Measurements from ENCODE around the gene KLHL3. TPM values are rescaled to one million over a fixed set of nuclear protein-coding genes. Genes with fewer than 3 reads are reported as not detected.
"Not testable (repeated sequence)": the region's sequence is repeated elsewhere in the genome, so short reads cannot be mapped to it uniquely, and the experiment has no call there.

KLHL3 gene
- polyA plus RNA-seq, 6 donors from 2014 or later, result 0.09 to 2.7 (median 0.97) TPM

GRCh38 chr5:137665678-137666460, 70.0 kb downstream of the KLHL3 start:
- H3K27ac Mint-ChIP-seq, result peak overlapping the region in 1 of 6 donors; percentile 22
- peak; percentile 5 for DNase-seq
- H3K36me3 Mint-ChIP-seq, result no peaks in the 10 kb centered on the region
- peaks cover 0 to 13% (median 10%) of the 10 kb centered on the region in 3 donors for H3K4me1 Mint-ChIP-seq
- no peak overlapping the region for H3K4me3 Mint-ChIP-seq
- peak; percentile 95 to 100 for ATAC-seq (ENCODE audit: low read depth in 2 of 2)
- H3K27me3 Mint-ChIP-seq, result no peaks in the 10 kb centered on the region
- H3K9me3 Mint-ChIP-seq, result no peaks in the 10 kb centered on the region

GRCh38 chr5:137660349-137660817, 75.5 kb downstream of the KLHL3 start:
- no peaks in the 10 kb centered on the region for H3K36me3 Mint-ChIP-seq
- DNase-seq (peak; percentile 34), ATAC-seq (ENCODE audit: low read depth in 2 of 2) (peak; percentile 57 to 76)
- no peak overlapping the region for H3K4me3 Mint-ChIP-seq
- peak overlapping the region in 1 of 6 donors; percentile 14 for H3K27ac Mint-ChIP-seq
- peaks cover 0 to 6% (median 5%) of the 10 kb centered on the region in 3 donors for H3K4me1 Mint-ChIP-seq
- H3K9me3 Mint-ChIP-seq, result no peaks in the 10 kb centered on the region
- no peaks in the 10 kb centered on the region for H3K27me3 Mint-ChIP-seq

DNA sequence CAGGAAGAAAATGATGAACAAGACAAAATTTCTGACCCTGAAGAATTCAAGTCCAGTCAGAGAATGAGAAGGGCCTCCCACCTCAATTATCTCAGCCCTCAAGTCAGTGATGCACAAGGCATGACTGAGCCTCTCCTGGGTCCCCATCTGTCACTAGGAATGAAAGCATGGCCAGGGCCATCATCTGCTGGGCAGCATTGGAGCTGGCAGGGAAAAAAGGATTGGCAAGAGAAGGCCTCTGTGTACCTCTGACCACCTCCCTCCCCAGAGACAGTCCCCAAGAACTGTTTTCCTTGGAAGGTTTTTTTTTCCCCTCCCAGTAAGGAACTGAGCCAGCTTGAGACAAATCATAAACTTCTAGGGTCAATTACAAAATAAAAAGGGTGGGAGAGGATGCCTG, 76.7 kb downstream of the KLHL3 start:
- H3K9me3 Mint-ChIP-seq, result no peaks in the 10 kb centered on the region
- H3K27ac Mint-ChIP-seq, result no peak overlapping the region
- no peak for DNase-seq
- H3K4me3 Mint-ChIP-seq, result no peak overlapping the region
- H3K36me3 Mint-ChIP-seq, result no peaks in the 10 kb centered on the region
- H3K27me3 Mint-ChIP-seq, result no peaks in the 10 kb centered on the region
- no peak for ATAC-seq (ENCODE audit: low read depth in 2 of 2)
- H3K4me1 Mint-ChIP-seq, result peaks cover 0 to 6% (median 5%) of the 10 kb centered on the region in 3 donors

DNA sequence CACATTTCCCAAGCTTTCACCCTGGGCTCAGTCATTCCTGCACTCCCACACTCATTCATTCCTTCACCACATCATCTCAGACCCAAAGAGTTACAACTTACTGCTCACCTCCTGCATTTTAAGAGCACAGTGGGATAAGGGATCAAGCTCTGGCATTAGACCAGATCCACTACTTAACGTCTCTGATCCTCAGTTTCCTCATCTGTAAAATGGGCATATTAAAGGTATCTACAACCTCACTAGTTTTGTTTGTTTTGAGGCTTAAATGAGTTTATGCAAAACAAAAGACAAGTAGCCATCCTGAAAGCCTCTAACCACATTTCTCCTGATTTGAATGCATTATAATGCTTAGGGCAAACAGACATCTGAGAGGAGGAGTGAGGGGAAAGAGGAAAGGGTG, 77.6 kb downstream of the KLHL3 start:
- ATAC-seq (ENCODE audit: low read depth in 2 of 2) (no peak), DNase-seq (no peak)
- no peaks in the 10 kb centered on the region for H3K9me3 Mint-ChIP-seq
- H3K36me3 Mint-ChIP-seq, result no peaks in the 10 kb centered on the region
- H3K4me1 Mint-ChIP-seq, result peaks cover 0 to 6% (median 5%) of the 10 kb centered on the region in 3 donors
- H3K27me3 Mint-ChIP-seq, result no peaks in the 10 kb centered on the region
- no peak overlapping the region for H3K4me3 Mint-ChIP-seq
- peak overlapping the region in 1 of 6 donors; percentile 16 for H3K27ac Mint-ChIP-seq

GRCh38 chr5:137657073-137657472, 78.8 kb downstream of the KLHL3 start:
- Mint-ChIP-seq H3K4me1 (peaks cover 0 to 6% (median 5%) of the 10 kb centered on the region in 3 donors), H3K27me3 (no peaks in the 10 kb centered on the region), H3K9me3 (no peaks in the 10 kb centered on the region), H3K36me3 (no peaks in the 10 kb centered on the region), H3K27ac (peak overlapping the region in 1 of 6 donors; percentile 6), H3K4me3 (no peak overlapping the region)
- DNase-seq, result no peak
- ATAC-seq (ENCODE audit: low read depth in 2 of 2), result no peak

GRCh38 chr5:137656558-137656957, 79.3 kb downstream of the KLHL3 start:
- Mint-ChIP-seq H3K4me1 (peaks cover 0 to 6% (median 5%) of the 10 kb centered on the region in 3 donors), H3K9me3 (no peaks in the 10 kb centered on the region), H3K4me3 (no peak overlapping the region), H3K36me3 (no peaks in the 10 kb centered on the region), H3K27ac (no peak overlapping the region), H3K27me3 (no peaks in the 10 kb centered on the region)
- DNase-seq (no peak), ATAC-seq (ENCODE audit: low read depth in 2 of 2) (no peak)

GRCh38 chr5:137651022-137651421, 84.9 kb downstream of the KLHL3 start:
- Mint-ChIP-seq H3K4me3 (no peak overlapping the region), H3K27me3 (no peaks in the 10 kb centered on the region), H3K9me3 (peaks cover 0 to 3% (median 0%) of the 10 kb centered on the region in 7 donors), H3K27ac (peak overlapping the region in 1 of 6 donors; percentile 38), H3K4me1 (no peaks in the 10 kb centered on the region), H3K36me3 (peaks cover 0 to 4% of the 10 kb centered on the region in 2 donors)
- DNase-seq (no peak), ATAC-seq (ENCODE audit: low read depth in 2 of 2) (no peak)

DNA sequence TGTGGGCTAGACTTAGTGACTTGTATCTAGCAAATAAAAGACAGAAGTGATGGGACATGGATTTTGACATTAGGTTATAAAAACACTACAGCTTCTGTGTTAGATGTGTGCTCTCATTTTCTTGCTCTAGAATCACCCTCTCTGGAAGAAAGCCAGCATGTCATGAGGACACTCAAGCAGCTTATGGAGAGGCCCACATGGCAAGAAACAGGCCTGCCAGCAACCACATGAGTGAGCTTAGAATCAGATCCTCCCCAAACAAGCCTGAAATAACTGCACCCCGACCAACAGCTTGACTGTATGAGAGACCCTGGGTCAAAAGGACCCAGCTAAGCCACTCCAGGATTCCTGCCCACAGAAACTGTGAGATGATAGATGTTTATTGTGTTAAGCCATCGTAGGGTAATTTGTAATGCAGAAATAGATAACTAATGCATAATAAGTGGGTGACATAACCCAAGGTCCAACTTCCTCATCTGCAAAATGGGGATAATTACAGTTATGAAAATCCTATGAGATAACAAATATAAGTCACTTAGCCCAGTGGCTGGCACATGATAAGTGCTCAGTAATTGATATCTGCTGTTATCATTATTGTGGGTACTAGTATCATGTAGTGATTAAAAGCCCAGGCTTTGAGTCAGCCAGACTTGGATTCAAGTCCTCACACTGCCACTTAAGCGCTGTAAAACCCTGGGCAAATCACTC, 86.5 kb downstream of the KLHL3 start:
- Mint-ChIP-seq H3K4me3 (no peak overlapping the region), H3K36me3 (peaks cover 5 to 6% of the 10 kb centered on the region in 2 donors), H3K4me1 (no peaks in the 10 kb centered on the region), H3K9me3 (peaks cover 0 to 18% (median 2%) of the 10 kb centered on the region in 7 donors), H3K27me3 (no peaks in the 10 kb centered on the region), H3K27ac (peak overlapping the region in 1 of 6 donors; percentile 66)
- ATAC-seq (ENCODE audit: low read depth in 2 of 2) (no peak), DNase-seq (no peak)

GRCh38 chr5:137648361-137648760, 87.5 kb downstream of the KLHL3 start:
- peaks cover 0 to 18% (median 2%) of the 10 kb centered on the region in 7 donors for H3K9me3 Mint-ChIP-seq
- no peak for ATAC-seq (ENCODE audit: low read depth in 2 of 2)
- H3K4me3 Mint-ChIP-seq, result no peak overlapping the region
- peaks cover 5 to 6% of the 10 kb centered on the region in 2 donors for H3K36me3 Mint-ChIP-seq
- no peak overlapping the region for H3K27ac Mint-ChIP-seq
- no peaks in the 10 kb centered on the region for H3K27me3 Mint-ChIP-seq
- DNase-seq, result no peak
- no peaks in the 10 kb centered on the region for H3K4me1 Mint-ChIP-seq

DNA sequence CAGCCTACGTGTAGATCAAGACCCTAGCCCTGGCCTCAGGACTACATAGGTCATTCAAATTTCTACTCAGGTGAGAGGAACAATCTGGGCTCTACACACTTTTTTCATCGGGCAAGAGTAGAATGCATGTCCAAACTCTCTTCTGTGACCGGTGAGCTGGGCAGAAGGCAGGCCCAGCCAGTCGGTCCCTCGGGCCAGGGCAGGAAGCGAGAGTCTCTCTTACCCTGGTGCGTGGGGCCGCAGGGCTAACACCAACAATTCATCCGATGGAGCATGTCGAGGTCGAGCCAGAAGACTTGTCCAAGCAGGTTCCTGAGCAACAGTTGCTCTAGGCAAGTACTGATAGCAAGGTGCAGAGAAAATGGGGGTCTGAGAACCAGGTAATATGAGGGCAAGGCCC, 88.5 kb downstream of the KLHL3 start:
- peaks cover 5 to 6% of the 10 kb centered on the region in 2 donors for H3K36me3 Mint-ChIP-seq
- no peak for ATAC-seq (ENCODE audit: low read depth in 2 of 2)
- H3K27me3 Mint-ChIP-seq, result no peaks in the 10 kb centered on the region
- DNase-seq, result no peak
- no peak overlapping the region for H3K4me3 Mint-ChIP-seq
- H3K9me3 Mint-ChIP-seq, result peaks cover 0 to 18% (median 2%) of the 10 kb centered on the region in 7 donors
- H3K27ac Mint-ChIP-seq, result no peak overlapping the region
- H3K4me1 Mint-ChIP-seq, result no peaks in the 10 kb centered on the region

GRCh38 chr5:137646761-137647160, 89.1 kb downstream of the KLHL3 start:
- DNase-seq (no peak), ATAC-seq (ENCODE audit: low read depth in 2 of 2) (no peak)
- peaks cover 0 to 18% (median 2%) of the 10 kb centered on the region in 7 donors for H3K9me3 Mint-ChIP-seq
- H3K36me3 Mint-ChIP-seq, result peaks cover 5 to 6% of the 10 kb centered on the region in 2 donors
- no peak overlapping the region for H3K27ac Mint-ChIP-seq
- no peaks in the 10 kb centered on the region for H3K27me3 Mint-ChIP-seq
- no peaks in the 10 kb centered on the region for H3K4me1 Mint-ChIP-seq
- no peak overlapping the region for H3K4me3 Mint-ChIP-seq

- H3K27ac Mint-ChIP-seq; H3K4me3 Mint-ChIP-seq; H3K27me3 Mint-ChIP-seq; H3K36me3 Mint-ChIP-seq; H3K4me1 Mint-ChIP-seq; ATAC-seq (ENCODE audit: low read depth in 2 of 2); DNase-seq: not testable (repeated sequence)
- peaks cover 0 to 18% (median 2%) of the 10 kb centered on the region in 7 donors for H3K9me3 Mint-ChIP-seq
These were observed 92.8 kb downstream of the KLHL3 start for GRCh38 chr5:137643081-137643480.

DNA sequence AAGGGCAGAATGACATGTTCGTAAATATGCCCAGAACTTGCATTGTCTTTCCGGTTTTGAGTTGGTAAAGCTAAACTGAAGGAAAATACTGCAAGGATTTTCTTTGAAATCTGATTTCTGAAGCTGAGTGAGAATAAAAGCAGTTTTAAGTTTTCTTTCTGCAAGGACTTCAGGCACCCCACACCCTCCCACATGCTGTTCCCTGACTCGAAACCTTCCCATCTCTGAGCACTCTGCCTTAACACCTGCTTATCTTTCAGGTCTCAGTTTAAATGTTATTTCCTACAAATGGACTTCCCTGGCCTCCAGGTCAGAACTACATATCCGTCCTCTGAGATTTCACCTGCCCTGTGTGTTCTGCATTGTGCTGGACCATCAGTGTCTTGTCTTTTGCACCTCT, 93.8 kb downstream of the KLHL3 start:
- DNase-seq (no peak), ATAC-seq (ENCODE audit: low read depth in 2 of 2) (no peak)
- Mint-ChIP-seq H3K4me3 (no peak overlapping the region), H3K27me3 (no peaks in the 10 kb centered on the region), H3K36me3 (peaks cover 5 to 18% of the 10 kb centered on the region in 2 donors), H3K27ac (peak overlapping the region in 1 of 6 donors; percentile 56), H3K9me3 (peaks cover 0 to 18% (median 2%) of the 10 kb centered on the region in 7 donors), H3K4me1 (no peaks in the 10 kb centered on the region)

DNA sequence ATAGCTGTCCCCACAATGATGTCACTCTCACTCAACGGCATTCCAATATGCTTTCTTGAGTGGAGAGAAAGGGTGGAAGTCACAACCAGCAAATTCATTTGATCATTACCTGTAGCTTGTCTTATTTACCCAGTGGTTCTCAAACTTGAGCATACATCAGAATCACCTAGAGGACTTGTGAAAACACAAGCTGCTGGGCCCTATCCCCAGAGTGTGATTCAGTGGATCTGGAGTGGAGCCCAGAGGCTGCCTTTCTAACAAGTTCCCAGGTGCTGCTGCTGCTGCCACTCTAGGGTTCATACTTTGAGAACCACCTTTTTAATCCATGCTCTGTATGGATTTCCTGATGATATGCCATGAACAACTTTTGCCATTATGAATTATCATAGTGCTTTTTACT, 94.7 kb downstream of the KLHL3 start:
- Mint-ChIP-seq H3K27ac (no peak overlapping the region), H3K4me3 (no peak overlapping the region), H3K9me3 (peaks cover 0 to 16% (median 2%) of the 10 kb centered on the region in 7 donors), H3K27me3 (no peaks in the 10 kb centered on the region), H3K4me1 (no peaks in the 10 kb centered on the region), H3K36me3 (peaks cover 5 to 17% of the 10 kb centered on the region in 2 donors)
- no peak for ATAC-seq (ENCODE audit: low read depth in 2 of 2)
- no peak for DNase-seq
